ENCODE measurements around the gene RASA1.

- no peak for TF ChIP-seq CTCF (IDR thresholded peaks at IDR 0.05)
- no peak for TF ChIP-seq EP300 (IDR thresholded peaks at IDR 0.05)
- TF ChIP-seq POLR2A (IDR thresholded peaks at IDR 0.05): no peak
Observed at GRCh38 chr5:87411586-87411972, 143.9 kb downstream of the RASA1 start.

All from ovary (tissue), 3 donors.